HG03066 (cell line): ENCODE data around the gene ABCB8.

ENCODE experiments used
- ATAC-seq: cut with Tn5 transposase; IDR thresholded peaks from one replicate; pipeline ENCODE4 v1.9.1; 2021; ENCODE audit warnings: low read depth; ENCODE audit not compliant: unreplicated experiment

The ABCB8 gene

DNA sequence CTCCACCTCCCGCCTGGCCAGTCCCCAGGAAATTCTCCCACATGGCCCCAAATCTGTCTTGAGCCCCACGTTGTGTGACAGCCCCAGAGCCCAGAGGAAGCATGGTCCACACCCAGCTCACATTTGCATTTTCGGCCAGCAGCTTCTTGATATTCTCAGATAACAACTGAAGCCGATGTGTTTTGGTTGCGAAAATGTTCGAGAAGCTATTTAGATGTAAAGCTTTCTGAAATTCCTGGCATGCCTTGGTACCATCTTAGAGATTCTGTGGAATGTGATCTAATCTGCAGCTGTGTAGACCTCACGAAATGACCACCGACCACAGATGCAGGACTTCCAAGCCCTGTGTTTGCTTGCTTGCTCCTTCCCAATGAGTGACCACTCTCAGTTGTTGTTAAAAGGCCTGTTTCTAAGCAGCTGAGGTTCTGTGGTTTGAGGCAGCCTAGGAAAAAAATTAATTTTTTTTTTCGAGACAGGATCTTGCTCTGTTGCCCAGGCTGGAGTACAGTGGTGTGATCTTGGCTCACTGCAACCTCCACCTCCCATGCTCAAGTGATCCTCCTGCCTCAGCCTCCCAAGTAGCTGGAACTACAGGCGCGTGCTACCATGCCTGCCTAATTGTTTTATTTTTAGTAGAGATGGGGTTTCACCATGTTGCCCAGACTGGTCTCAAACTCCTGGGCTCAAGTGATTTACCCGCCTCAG, 40.0 kb downstream of the ABCB8 start:
- no peak for ATAC-seq

DNA sequence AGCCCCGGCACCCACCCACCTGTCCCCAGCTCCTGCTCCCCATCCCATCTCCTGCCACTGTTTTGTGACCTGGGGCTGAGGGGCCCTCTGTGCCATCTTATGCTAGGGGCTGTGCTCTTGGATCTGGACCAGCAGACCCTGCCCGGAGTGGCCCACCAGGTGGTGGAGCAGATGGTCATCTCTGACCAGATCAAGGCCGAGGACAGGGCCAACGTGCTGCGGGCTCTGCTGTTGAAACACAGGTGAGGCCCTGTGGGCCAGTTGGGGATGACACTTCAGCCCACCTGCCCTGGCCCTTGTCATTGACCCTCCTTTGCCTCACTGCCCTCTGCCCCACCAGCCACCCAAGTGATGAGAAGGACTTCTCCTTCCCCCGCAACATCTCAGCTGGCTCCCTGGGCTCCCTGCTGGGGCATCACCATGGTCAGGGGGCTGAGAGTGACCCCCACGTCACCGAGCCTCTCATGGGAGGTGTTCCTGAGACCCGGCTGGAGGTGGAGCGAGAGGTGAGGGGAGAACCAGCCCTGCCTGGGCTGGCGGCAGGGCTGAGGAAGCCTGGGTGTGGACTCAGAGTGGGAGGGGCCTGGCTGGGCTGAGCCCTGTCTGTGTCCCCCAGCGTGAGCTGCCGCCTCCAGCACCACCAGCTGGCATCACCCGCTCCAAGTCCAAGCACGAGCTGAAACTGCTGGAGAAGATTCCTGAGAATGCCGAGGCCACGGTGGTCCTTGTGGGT, 41.8 kb downstream of the ABCB8 start:
- no peak for ATAC-seq

DNA sequence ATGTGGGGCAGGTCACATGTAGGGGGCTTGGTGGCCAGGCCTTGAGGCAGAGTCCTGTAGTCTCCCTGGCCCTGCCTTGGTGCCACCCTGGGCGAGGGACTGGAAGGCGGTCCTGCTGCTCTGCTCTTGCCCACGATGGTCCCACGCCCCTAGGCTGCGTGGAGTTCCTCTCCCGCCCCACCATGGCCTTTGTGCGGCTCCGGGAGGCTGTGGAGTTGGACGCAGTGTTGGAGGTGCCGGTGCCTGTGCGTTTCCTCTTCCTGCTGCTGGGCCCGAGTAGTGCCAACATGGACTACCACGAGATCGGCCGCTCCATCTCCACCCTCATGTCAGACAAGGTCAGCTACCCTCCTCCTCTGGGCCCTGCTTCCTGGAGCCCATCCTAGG, 42.3 kb downstream of the ABCB8 start:
- ATAC-seq: no peak

DNA sequence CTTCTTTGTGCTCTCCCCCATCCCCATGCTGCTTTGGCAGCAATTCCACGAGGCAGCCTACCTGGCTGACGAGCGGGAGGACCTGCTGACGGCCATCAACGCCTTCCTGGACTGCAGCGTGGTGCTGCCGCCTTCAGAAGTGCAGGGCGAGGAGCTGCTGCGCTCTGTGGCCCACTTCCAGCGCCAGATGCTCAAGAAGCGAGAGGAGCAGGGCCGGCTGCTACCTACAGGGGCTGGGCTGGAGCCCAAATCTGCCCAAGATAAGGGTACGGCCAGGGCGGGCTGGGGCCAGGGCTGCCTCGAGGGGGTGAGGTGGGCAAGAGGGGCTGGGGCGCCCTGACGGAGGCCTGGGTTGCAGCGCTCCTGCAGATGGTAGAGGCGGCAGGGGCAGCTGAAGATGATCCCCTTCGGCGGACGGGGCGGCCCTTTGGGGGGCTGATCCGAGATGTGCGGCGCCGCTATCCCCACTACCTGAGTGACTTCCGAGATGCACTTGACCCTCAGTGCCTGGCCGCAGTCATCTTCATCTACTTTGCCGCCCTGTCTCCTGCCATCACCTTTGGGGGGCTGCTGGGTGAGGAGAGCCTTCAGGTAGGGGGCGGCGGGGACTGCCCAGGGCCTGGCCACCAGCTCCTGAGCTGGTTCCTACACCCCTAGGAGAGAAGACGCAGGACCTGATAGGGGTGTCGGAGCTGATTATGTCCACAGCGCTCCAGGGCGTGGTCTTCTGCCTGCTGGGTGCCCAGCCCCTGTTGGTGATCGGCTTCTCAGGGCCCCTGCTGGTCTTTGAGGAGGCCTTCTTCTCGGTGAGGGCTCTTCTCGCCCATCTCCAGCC, 43.0 kb downstream of the ABCB8 start:
- no peak for ATAC-seq

DNA sequence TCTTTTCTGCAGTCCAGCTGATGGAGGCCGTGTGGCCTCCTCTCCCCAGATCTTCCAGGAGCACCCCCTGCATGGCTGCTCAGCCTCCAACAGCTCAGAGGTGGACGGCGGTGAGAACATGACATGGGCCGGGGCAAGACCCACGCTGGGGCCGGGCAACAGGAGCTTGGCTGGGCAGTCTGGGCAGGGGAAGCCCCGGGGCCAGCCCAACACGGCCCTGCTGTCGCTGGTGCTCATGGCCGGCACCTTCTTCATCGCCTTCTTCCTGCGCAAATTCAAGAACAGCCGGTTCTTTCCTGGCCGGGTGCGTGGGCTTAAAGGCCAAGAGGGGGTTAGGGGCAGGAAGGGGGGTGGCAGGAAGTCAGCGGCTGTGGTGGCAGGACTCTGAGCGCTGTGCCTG, 45.7 kb downstream of the ABCB8 start:
- no peak for ATAC-seq

DNA sequence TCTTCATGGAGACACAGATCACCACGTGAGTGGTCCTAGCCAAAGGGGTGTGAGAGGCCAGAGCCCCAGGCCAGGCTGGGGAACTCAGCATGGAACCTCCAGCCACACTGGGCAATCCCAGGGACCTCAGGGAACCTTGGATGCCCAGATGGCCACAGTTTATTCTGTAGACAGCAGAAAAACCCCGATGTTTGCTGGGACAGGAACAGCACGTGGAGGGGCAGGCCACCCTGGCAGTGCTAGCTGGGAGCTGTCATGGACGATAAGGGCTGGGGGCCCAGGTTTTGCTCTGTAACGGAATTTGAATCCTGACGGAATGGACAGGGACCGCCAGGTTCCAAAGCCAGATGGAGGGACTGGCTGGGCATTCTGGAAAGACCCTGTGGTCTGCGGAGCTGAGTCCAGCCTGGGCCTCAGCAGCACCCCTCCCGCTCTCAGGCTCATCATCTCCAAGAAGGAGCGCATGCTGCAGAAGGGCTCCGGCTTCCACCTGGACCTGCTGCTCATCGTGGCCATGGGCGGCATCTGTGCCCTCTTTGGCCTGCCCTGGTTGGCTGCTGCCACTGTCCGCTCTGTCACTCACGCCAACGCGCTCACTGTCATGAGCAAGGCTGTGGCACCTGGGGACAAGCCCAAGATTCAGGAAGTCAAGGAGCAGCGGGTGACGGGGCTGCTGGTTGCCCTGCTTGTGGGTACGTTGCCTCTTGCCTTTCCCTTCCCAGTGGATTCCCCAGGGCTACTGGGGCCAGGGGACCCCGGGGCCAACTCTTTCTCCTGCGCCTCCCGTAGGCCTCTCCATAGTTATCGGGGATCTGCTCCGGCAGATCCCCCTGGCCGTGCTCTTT, 46.8 kb downstream of the ABCB8 start:
- ATAC-seq: no peak

DNA sequence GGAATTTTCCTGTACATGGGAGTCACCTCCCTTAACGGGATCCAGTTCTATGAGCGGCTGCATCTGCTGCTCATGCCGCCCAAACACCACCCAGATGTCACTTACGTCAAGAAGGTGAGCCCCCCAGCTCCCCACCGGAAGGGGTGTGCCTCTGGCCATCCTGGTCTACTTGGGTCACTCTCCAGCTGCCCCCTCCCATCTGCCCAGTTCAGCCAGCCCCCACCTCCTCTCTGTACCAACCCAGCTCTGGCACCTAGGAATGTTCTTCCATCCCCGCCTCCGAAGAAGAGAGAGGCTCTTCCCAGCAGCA, 47.4 kb downstream of the ABCB8 start:
- ATAC-seq: no peak

DNA sequence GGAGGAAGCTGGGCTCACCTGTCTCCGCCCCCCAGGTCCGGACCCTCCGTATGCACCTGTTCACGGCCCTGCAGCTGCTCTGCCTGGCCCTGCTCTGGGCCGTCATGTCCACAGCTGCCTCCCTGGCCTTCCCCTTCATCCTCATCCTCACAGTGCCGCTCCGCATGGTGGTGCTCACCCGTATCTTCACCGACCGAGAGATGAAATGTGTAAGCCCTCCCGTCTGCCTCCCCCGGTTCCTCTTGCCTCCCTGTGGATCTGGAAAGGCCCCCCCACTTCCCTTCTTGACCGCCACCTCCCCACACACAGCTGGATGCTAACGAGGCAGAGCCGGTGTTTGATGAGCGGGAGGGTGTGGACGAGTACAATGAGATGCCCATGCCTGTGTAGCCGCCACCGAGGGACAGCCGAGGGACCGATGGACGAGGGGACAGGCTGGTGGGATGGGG, 47.8 kb downstream of the ABCB8 start:
- ATAC-seq: no peak

DNA sequence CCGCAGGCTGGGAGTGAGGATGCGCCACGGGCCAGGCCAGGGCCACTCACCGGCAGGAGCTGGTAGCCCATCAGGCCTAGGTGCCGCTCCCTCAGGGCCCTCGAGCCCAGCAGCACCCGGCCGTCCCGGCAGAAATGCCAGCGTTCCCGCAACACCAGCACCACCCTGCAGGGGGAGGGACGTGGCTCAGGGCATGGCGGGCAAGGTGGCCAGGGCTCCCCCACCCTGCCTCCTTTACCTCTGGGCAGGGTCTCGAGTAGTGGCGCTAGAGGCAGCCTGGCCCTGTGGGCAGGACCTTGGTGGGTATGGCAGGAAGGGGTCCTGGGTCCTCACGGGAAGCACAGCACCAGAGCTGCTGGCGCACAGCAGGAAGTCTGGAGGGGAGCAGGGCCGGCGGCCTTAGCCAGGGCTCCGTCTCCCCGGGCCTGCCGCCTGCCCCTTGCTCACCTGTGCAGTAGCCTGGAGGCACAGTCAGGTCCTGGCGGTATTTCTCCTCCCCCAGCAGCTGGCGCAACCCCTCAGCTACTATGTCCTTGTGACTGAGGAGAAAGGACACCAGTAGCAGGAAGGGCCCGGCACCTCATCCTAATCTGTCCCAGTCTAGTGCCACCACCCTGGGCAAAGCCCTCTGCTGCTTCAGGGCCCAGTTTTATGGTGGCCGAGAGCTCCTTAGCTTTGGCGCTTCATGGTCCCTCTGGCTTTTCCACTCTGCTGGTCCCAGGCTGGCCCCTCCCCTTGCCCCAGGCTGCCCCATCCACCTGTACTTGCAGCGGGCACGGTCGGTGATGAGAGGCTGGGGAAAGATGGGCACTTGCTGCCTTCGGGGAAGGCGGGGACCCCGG, 48.8 kb downstream of the ABCB8 start:
- ATAC-seq: no peak

DNA sequence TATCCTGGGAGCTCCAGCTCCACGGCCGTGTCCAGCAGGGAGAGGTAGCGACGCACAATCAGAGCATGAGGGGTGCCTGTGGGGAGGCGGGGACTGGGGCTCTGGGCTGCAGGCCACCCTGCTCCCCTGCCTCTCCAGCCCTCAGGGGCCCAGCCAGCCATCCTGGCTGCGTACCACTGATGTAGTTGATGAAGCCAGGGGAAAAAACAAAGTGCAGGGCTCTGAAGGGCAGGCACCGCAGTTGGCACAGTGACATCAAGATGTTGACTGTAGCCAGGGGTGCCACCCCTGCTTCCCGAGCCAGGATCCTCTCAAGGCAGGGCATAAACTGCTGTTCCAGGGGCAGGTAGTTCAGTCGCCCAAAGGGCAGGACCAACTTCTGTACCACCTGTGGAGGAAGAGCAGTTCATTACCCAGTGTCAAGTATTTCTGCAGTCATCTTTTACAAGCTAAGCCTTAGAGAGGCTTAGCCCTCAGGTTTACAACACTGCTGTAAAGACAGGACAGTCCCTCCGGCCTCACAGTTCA, 49.5 kb downstream of the ABCB8 start:
- ATAC-seq: no peak

DNA sequence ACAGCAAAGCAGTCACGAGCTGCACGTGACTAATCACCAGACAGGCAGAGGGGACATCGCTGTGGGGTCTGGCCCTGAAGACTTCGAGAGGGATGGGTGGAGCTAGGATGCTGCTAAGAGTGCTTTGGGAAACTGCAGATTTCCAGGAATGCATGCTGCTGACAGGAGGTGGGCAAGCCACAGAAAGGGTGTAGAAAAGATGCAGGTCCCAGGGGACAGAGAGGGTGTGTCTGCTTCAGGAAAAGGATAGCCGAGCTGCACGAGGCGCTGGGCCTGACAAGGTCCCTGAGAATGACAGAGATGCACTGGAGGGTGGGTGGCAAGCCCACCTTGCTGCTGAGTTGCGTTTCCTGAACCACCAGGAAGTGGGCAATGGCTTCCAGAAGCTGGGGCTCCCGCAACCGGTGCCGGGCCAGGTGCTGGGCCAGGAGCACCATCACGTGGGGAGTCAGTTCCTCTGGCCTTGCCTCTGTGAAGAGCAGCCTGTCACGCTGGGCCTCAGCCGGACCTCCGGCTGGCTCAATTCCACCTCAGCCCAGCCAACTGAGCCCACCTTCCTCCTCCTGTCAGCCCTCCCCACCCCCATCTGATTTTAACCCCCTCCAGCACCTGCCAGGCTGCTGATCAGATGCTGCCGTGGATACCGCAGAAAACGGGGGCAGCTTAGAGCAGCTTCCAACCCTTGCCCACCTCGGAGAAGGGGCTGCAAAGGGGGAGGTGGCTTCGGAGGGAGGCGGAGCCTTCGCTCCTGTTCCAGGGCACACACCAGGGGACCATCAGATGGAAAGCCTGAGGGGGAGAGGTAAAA, 50.2 kb downstream of the ABCB8 start:
- ATAC-seq: no peak

DNA sequence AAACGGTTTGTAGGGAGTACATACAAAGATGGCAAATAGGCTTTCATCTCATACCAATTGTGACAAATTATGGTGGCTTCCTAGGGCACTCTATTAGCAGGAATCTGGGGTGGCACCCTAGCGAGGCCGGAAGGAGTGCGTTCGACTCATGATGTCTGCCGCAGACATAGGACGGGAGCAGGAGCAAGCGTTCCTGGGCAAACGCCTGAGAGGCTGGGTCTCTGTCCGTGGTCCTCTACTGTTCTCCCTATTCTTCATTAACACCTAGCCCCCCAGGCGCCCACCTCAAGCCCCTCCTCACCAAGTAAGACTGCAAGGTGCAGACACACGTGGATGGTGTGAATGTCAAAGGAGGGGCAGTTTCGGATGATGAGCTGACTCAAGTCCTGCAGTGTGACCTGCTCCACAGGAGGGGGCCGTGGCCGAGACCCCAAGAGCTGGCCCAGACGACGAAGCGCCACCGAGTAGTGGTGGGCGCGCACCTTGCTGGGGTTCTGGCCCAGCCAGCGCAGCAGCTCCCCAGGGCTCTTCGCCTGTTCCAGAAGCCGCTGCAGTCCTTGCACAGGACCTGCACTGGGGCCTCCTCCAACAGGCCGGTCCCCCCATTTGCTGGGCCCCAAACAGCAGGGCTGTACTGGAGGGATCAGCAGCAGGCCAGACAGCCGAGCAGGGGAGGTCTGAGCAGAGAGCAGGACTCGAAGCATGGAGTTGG, 51.1 kb downstream of the ABCB8 start:
- no peak for ATAC-seq

DNA sequence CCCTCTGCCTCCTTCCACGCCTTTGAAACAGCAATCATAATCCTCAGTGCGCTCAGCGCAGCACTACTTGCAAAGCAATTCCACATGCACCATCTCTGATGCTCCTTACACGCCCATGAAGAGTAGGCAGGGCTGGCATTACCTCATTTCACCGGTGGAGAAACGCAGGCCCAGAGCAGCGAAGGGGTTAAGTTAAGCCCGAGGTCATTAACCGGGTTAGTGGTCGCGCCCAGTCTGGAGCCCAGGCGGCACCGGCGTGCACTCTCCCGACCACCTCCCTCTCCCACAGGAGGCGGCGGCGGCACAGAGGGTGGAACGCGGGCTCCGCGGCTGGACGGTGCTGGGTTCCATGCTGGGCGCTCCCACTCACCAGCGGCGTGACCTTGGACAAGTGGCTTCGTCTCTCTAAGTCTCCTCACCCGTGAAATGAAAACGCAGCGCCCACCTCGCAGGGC, 51.8 kb downstream of the ABCB8 start:
- ATAC-seq: no peak

DNA sequence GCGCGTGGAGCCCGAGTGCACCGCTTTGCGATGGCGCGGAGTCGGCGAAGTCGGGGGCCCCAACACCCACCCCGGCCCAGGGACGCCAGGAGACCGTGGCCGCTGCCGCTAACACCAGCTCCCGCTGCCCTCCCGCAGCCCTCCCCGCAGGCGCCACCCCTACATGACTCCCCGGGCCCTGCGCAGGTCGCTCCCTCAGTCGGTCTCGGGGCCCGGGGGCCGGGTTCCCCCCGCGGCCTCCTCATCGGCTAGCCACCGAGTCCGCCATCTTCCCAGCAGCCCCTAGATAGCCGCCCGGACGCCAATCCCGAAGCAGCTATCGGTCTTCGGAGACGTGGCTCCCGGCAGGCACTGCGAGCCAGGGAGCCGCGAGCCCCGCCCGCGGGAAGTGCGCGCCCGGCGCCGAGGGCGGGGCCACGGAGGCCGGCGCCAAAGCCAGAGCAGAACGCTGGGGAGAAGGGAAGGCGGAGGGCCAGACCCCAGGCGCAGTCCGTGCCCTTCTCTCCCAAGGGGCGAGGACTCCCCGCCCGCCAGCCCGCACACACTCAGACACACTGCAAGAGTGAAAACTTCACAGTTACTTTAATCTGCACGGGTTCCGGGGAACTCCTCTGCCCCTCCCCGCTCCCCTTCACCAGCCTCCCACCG, 52.4 kb downstream of the ABCB8 start, which contains the start of gene FASTK:
FASTK (minus strand) TSS at position 288 of the 648 bp plus-strand sequence; CDS start at position 245, 43 bp downstream.
- ATAC-seq: peak; percentile 66

DNA sequence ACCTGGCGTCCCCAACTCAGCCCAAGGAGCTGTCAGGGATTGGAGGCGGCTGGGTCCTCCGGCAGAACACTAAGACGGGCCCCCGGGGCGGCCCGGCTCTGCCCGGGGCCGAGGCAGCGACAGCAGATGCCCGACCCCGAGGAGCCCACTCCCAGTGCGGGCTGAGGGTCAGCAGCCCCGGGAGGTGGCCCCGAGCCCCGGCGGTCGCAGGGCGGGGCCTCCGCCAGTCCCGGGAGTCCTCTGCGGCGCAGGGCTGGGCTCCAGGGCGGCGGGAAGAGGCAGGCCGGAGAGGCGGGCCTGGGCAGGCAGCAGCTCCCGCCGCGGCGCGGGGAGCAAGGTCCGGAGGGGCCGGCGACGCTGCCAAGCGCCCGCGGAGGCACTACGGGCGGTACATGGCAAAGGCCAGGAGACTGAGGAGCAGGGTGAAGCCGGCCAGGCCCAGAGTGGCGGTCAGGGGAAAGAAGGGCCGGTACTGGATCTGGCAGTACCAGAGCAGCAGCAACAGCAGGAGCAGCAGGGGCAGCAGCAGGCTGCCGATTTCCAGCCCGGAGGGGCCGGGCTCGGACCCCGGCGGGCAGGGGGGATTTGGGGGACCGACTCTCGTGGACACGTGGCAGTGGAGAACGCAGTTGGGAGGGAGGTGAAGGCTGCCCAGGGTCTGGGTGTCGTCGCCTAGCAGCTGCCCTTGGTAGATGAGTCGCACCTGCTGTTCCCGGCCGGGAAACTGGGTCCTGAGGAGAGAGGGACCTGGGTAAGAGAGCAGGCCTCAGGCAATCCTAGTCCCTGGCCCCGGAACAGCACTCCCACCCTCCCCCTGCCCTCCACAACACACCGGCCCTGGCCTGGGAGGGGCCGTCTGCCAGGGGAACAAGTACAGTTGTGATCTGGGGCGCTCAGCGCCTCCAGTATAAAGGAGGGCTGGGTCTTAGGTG, 53.2 kb downstream of the ABCB8 start:
- no peak for ATAC-seq
